ENCODE results near the gene FAM83D. TPM values are rescaled to one million over a fixed set of nuclear protein-coding genes. Genes with fewer than 3 reads are reported as not detected.

Gene FAM83D
- polyA plus RNA-seq, 1 donor from 2014 or later = 0.48 TPM

- Histone ChIP-seq H2AFZ (ENCODE audit: low read depth, low read length) (peak overlapping the region; percentile 92), H3K9me3 (ENCODE audit: low read length) (no peaks in the 10 kb centered on the region), H4K20me1 (ENCODE audit: insufficient read depth) (no peaks in the 10 kb centered on the region), H3K4me3 (ENCODE audit: low read length) (peak overlapping the region; percentile 95), H3K9me2 (ENCODE audit: insufficient read depth, low read length) (no peaks in the 10 kb centered on the region), H3K27ac (ENCODE audit: low read length) (peak overlapping the region; percentile 79), H3K4me2 (ENCODE audit: low read length) (peak overlapping the region; percentile 84), H3K79me2 (replicated peaks; ENCODE audit: insufficient read depth, low read length) (peaks cover 19% of the 10 kb centered on the region), H3F3A (ENCODE audit: insufficient read depth, low read length, poor library complexity, severe bottlenecking) (no peaks in the 10 kb centered on the region), H3K36me3 (ENCODE audit: insufficient read depth, low read length) (no peaks in the 10 kb centered on the region), H3K27me3 (ENCODE audit: insufficient read depth, low read depth, low read length) (no peaks in the 10 kb centered on the region), H3K9ac (ENCODE audit: low read length) (peak overlapping the region; percentile 79)
- no peak for TF ChIP-seq SMC3 (conservative IDR thresholded peaks at IDR 0.05; ENCODE audit: poor library complexity)
- TF ChIP-seq MXI1 (conservative IDR thresholded peaks at IDR 0.05; ENCODE audit: poor library complexity, severe bottlenecking) = no peak
- TF ChIP-seq POLR2AphosphoS5 (IDR thresholded peaks at IDR 0.05) = no peak
- no peak for TF ChIP-seq CTCF (IDR thresholded peaks at IDR 0.05; ENCODE audit: poor library complexity, severe bottlenecking)
- TF ChIP-seq TAF1 (IDR thresholded peaks at IDR 0.05; ENCODE audit: low read depth) = no peak
- TF ChIP-seq EZH2 (IDR thresholded peaks at IDR 0.05; ENCODE audit: borderline replicate concordance, insufficient read depth, low read length, poor library complexity, severe bottlenecking) = no peak
- TF ChIP-seq REST (IDR thresholded peaks at IDR 0.05; ENCODE audit: borderline replicate concordance) = no peak
- TF ChIP-seq EP300 (conservative IDR thresholded peaks at IDR 0.05; ENCODE audit: poor library complexity, severe bottlenecking) = no peak
- no peak for TF ChIP-seq RAD21 (conservative IDR thresholded peaks at IDR 0.05)
Measured at GRCh38 chr20:38962928-38963401, 36.7 kb downstream of the FAM83D start.

GRCh38 chr20:38963745-38964144 lies 37.5 kb downstream of the FAM83D start:
- Histone ChIP-seq H3K27me3 (ENCODE audit: insufficient read depth, low read depth, low read length) (no peaks in the 10 kb centered on the region), H3F3A (ENCODE audit: insufficient read depth, low read length, poor library complexity, severe bottlenecking) (no peaks in the 10 kb centered on the region), H3K4me2 (ENCODE audit: low read length) (no peak overlapping the region), H2AFZ (ENCODE audit: low read depth, low read length) (no peak overlapping the region), H3K9me2 (ENCODE audit: insufficient read depth, low read length) (no peaks in the 10 kb centered on the region), H4K20me1 (ENCODE audit: insufficient read depth) (no peaks in the 10 kb centered on the region), H3K27ac (ENCODE audit: low read length) (no peak overlapping the region), H3K4me3 (ENCODE audit: low read length) (peak overlapping the region; percentile 95), H3K36me3 (ENCODE audit: insufficient read depth, low read length) (no peaks in the 10 kb centered on the region), H3K79me2 (replicated peaks; ENCODE audit: insufficient read depth, low read length) (peaks cover 19% of the 10 kb centered on the region), H3K9me3 (ENCODE audit: low read length) (no peaks in the 10 kb centered on the region), H3K9ac (ENCODE audit: low read length) (no peak overlapping the region)
- TF ChIP-seq RAD21 (conservative IDR thresholded peaks at IDR 0.05) (no peak), EP300 (conservative IDR thresholded peaks at IDR 0.05; ENCODE audit: poor library complexity, severe bottlenecking) (no peak), MXI1 (conservative IDR thresholded peaks at IDR 0.05; ENCODE audit: poor library complexity, severe bottlenecking) (no peak), POLR2AphosphoS5 (IDR thresholded peaks at IDR 0.05) (no peak), TAF1 (IDR thresholded peaks at IDR 0.05; ENCODE audit: low read depth) (no peak), SMC3 (conservative IDR thresholded peaks at IDR 0.05; ENCODE audit: poor library complexity) (no peak), REST (IDR thresholded peaks at IDR 0.05; ENCODE audit: borderline replicate concordance) (no peak), EZH2 (IDR thresholded peaks at IDR 0.05; ENCODE audit: borderline replicate concordance, insufficient read depth, low read length, poor library complexity, severe bottlenecking) (no peak), CTCF (IDR thresholded peaks at IDR 0.05; ENCODE audit: poor library complexity, severe bottlenecking) (no peak)
